GM12874 (cell line): ENCODE measurements around the gene COPS3.

Experiments
- TF ChIP-seq, protein P1 (sequence below): IDR thresholded peaks from 2 replicates; pipeline ENCODE4 v1.5.1; 2011; ENCODE audit warnings: low read depth, mild to moderate bottlenecking, control low read depth, low read length, moderate library complexity; ENCODE audit not compliant: insufficient read depth

The COPS3 gene

DNA sequence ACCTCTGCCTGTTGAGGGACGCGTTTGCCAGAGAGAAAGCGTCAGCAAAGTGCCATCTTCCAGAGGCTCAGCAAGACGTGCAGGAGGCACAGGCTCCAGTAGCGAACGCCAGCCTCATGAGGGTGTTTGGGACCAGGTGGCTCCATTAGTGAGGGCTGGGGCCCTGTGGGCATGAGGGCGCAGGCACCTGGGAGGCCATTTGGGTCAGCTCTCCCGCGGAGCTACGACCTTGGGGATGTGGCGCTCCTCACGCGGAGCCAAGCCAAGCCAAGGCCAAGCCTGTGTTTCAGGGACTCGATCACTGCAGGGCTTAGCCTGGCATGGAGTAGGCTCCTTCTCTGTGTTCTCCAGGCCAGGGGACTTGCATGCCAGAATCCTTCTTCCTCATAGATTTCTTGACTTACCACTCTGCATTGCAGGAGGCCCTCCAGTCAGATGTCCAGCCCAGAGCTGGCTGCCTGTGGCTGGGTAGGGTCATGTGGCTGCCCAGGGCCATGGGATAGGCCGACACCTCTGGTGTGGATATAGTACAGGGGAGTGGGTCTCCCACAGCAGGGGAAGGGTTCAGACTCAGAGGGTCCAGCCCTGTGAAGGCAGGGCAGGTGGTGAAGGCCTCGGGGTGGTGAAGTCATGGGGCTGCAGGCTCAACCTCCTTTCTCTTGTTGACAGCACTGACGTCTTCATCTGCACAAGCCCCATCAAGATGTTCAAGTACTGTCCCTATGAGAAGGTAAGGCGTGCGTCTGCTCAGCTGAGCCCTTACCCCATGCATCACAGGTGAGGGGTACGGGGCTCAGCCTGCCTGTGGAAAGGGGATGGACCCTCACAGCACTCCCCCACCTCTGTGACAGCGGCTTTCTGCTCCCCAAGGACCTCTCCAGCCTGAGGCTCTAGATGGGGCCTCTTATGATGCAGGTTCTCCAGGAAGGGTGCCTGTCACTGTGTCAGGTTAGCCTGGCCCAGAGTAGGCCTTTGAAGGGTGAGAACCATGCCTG is 41.8 kb upstream of the COPS3 start:
- TF ChIP-seq, protein P1, sequence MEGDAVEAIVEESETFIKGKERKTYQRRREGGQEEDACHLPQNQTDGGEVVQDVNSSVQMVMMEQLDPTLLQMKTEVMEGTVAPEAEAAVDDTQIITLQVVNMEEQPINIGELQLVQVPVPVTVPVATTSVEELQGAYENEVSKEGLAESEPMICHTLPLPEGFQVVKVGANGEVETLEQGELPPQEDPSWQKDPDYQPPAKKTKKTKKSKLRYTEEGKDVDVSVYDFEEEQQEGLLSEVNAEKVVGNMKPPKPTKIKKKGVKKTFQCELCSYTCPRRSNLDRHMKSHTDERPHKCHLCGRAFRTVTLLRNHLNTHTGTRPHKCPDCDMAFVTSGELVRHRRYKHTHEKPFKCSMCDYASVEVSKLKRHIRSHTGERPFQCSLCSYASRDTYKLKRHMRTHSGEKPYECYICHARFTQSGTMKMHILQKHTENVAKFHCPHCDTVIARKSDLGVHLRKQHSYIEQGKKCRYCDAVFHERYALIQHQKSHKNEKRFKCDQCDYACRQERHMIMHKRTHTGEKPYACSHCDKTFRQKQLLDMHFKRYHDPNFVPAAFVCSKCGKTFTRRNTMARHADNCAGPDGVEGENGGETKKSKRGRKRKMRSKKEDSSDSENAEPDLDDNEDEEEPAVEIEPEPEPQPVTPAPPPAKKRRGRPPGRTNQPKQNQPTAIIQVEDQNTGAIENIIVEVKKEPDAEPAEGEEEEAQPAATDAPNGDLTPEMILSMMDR, result no peak

- TF ChIP-seq, protein P1, result no peak
Measured at GRCh38 chr17:17321356-17322025, 40.4 kb upstream of the COPS3 start.

DNA sequence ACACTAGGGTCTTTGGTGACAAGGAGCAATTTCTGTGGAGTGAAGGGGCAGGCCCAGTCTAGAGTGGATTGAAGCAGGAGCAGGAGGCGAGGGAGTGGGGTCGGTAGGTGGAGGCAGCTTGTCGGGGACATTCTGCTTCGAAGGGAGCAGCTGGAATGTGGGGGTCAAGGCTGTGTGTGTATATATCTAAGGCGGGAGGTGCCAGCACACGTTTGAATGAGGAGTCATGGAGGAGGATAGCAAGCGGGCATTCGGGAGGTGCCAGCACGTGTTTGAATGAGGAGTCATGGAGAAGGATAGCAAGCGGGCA is 39.8 kb upstream of the COPS3 start:
- TF ChIP-seq, protein P1, result no peak

GRCh38 chr17:17320188-17320910 is 39.3 kb upstream of the COPS3 start:
- TF ChIP-seq, protein P1, result no peak

DNA sequence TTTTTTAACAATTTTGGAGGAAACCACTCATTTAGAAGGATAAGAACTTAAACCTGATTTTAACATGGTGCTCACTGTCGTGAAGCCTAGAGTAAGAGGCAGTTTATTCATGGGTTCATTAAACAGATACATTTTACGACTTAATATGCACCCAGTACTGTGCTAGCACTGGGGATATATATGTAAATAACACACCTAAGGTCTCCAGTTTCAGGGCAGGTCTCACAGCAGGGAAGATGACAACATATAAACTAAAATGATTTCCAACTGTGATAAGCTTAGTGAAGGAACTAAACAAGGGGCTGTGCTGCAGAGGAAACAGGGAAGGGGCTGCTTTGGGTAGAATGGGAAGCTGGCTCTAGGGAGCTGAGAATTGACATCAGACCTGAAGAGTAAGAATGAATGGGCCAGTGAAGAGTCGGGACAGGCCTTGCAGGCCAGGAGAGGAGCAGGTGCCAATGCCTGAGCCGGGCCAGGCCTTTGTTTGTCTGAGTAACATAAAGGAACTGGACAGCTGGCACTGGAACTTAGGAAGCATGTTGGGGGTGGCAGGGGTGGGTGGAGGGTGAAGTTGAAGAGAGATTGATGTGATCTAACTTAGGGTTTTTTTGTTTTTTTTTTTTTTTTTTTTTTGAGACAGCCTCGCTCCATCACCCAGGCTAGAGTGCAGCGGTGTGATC is 34.2 kb upstream of the COPS3 start:
- TF ChIP-seq, protein P1, result no peak

DNA sequence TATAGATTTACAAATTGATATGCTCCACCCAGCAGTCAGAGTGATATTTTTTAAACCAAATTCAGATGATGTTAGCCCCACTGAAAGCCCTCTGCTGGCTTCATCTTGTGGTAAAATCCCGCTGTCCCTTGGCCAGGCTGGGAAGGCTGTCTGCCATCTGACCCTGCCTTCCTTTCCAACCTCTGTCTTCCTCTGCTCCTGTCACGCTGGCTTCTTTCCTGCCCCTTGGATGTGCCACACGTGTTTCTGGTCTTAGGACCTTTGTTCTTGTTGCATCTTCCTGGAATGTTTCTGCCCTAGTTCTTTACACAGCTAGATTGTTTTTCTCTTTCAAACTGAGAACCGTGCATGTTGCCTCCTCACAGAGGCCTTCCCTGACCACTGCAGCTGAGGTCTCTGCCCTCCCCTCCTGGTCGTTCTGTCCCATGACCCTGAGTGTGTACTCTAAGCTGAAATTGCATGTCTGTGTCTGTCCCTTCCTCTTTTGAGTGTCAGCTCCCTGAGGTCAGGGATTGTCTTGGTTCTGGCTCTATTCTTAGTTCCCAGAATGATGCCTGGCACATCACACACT is 33.5 kb upstream of the COPS3 start:
- TF ChIP-seq, protein P1, result no peak
